ENCODE results near the gene TECTA.

DNA sequence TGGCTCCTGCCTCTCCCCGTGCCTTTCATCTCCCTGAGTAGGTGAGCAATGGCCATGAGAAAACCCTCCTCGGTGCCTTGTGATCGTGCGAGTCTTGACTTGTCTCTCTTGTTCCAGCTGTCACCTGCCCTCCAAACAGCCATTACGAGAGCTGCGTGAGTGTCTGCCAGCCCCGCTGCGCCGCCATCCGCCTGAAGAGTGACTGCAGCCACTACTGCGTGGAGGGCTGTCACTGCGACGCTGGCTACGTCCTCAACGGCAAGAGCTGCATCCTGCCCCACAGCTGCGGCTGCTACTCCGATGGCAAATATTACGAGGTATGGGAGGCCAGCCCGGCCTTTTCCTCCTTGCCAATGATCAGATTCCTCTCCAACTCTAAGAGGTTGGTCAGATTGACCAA, 51.7 kb downstream of the TECTA start:
- TF ChIP-seq, protein P1, sequence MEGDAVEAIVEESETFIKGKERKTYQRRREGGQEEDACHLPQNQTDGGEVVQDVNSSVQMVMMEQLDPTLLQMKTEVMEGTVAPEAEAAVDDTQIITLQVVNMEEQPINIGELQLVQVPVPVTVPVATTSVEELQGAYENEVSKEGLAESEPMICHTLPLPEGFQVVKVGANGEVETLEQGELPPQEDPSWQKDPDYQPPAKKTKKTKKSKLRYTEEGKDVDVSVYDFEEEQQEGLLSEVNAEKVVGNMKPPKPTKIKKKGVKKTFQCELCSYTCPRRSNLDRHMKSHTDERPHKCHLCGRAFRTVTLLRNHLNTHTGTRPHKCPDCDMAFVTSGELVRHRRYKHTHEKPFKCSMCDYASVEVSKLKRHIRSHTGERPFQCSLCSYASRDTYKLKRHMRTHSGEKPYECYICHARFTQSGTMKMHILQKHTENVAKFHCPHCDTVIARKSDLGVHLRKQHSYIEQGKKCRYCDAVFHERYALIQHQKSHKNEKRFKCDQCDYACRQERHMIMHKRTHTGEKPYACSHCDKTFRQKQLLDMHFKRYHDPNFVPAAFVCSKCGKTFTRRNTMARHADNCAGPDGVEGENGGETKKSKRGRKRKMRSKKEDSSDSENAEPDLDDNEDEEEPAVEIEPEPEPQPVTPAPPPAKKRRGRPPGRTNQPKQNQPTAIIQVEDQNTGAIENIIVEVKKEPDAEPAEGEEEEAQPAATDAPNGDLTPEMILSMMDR (IDR thresholded peaks at IDR 0.05; ENCODE audit: insufficient read depth, low read length): no peak
- no peak for TF ChIP-seq POLR2AphosphoS5 (IDR thresholded peaks at IDR 0.05; ENCODE audit: low read depth)

All from HL-60 (cell line).